Keratinocyte (primary cell): Measurements from ENCODE around the gene CACNG3.

Experiments used
- CTCF ChIP-seq, 3 experiments: IDR thresholded peaks in 1 of 3; conservative IDR thresholded peaks in 1 of 3; optimal IDR thresholded peaks in 1 of 3; 2 replicates in 2 of 3; 3 replicates in 1 of 3; pipeline versions ENCODE3 to v1.5.1; 2011; ENCODE audit warnings: low read length in 3 of 3, mild to moderate bottlenecking in 3 of 3, moderate library complexity in 2 of 3, control low read depth in 1 of 3, inconsistent platforms in 1 of 3; ENCODE audit not compliant: insufficient read depth in 2 of 3; ENCODE audit errors: extremely low read depth in 1 of 3
- EZH2 ChIP-seq: IDR thresholded peaks from one replicate; pipeline ENCODE4 v1.6.1; 2012; ENCODE audit warnings: inconsistent platforms, mild to moderate bottlenecking, low read length, moderate library complexity

- TF ChIP-seq CTCF (optimal IDR thresholded peaks at IDR 0.05 in 1 of 3, IDR thresholded peaks at IDR 0.05 in 1 of 3, conservative IDR thresholded peaks at IDR 0.05 in 1 of 3; ENCODE audit: extremely low read depth in 1 of 3, insufficient read depth in 2 of 3, low read length in 3 of 3) (no peak), EZH2 (no peak)
Observed at GRCh38 chr16:24360936-24361335, 104.8 kb downstream of the CACNG3 start.
